HG03439 (cell line): ENCODE measurements around the gene BLOC1S3.

Experiments used
- ATAC-seq: cut with Tn5 transposase; IDR thresholded peaks from one replicate; pipeline ENCODE4 v1.9.1; 2021; ENCODE audit warnings: mild to moderate bottlenecking, moderate library complexity; ENCODE audit not compliant: unreplicated experiment

Gene BLOC1S3

GRCh38 chr19:45178262-45179071 lies at the start of gene BLOC1S3:
TSS of gene BLOC1S3 (plus strand) at chr19:45178784. CDS start at chr19:45179297, 513 bp downstream.
- peak; percentile 89 for ATAC-seq

GRCh38 chr19:45128806-45129205 lies 49.8 kb upstream of the BLOC1S3 start:
- ATAC-seq = no peak

GRCh38 chr19:45130236-45130635 lies 48.3 kb upstream of the BLOC1S3 start:
- no peak for ATAC-seq

GRCh38 chr19:45130888-45131615 lies 47.5 kb upstream of the BLOC1S3 start:
- no peak for ATAC-seq

- no peak for ATAC-seq
These were observed 44.9 kb upstream of the BLOC1S3 start for GRCh38 chr19:45133661-45134060.

- no peak for ATAC-seq
These were observed 43.3 kb upstream of the BLOC1S3 start for GRCh38 chr19:45135176-45135885.

- no peak for ATAC-seq
These were observed 41.9 kb upstream of the BLOC1S3 start for GRCh38 chr19:45136507-45137178.

- ATAC-seq = peak; percentile 67
These were observed 41.3 kb upstream of the BLOC1S3 start for GRCh38 chr19:45137179-45137761.

- ATAC-seq = no peak
These were observed 40.3 kb upstream of the BLOC1S3 start for GRCh38 chr19:45138303-45138751.

GRCh38 chr19:45139286-45140143 lies 39.1 kb upstream of the BLOC1S3 start:
- no peak for ATAC-seq

- ATAC-seq = no peak
These were observed 38.5 kb upstream of the BLOC1S3 start for GRCh38 chr19:45140144-45140503.

- ATAC-seq = no peak
These were observed 38.1 kb upstream of the BLOC1S3 start for GRCh38 chr19:45140533-45140932.

- no peak for ATAC-seq
These were observed 37.2 kb upstream of the BLOC1S3 start for GRCh38 chr19:45141203-45141900.

GRCh38 chr19:45142016-45142725 lies 36.4 kb upstream of the BLOC1S3 start:
- ATAC-seq = no peak

GRCh38 chr19:45142726-45143110 lies 35.9 kb upstream of the BLOC1S3 start:
- ATAC-seq = no peak

- ATAC-seq = no peak
These were observed 33.9 kb upstream of the BLOC1S3 start for GRCh38 chr19:45144431-45145269.
